ENCODE data around the gene RAD51B. TPM values are rescaled to one million over a fixed set of nuclear protein-coding genes. Genes with fewer than 3 reads are reported as not detected.

RAD51B gene
- total RNA-seq, 1 experiment from 2014 or later: 16.7 TPM

- no peak overlapping the region for H3K27ac Mint-ChIP-seq
- Histone ChIP-seq H2AFZ (ENCODE audit: low read length) (no peak overlapping the region), H2BK120ac (ENCODE audit: low read depth, low read length, poor library complexity, severe bottlenecking) (no peak overlapping the region)
Measured at GRCh38 chr14:68752271-68753006, 932.9 kb downstream of the RAD51B start.

More at GRCh38 chr14:68752271-68753006, 932.9 kb downstream of the RAD51B start:
- Histone ChIP-seq H3K4ac (ENCODE audit: low read depth, low read length) (no peak overlapping the region), H3K9me3 (ENCODE audit: control insufficient read depth, low read depth, low read length) (no peaks in the 10 kb centered on the region), H3K23me2 (ENCODE audit: insufficient read length, low read depth, low read length, poor library complexity, severe bottlenecking) (no peaks in the 10 kb centered on the region), H3K27ac (ENCODE audit: insufficient read length, low read depth, low read length) (no peak overlapping the region), H2BK12ac (ENCODE audit: insufficient read length, low read depth, low read length) (no peak overlapping the region), H3K79me2 (ENCODE audit: insufficient read depth, low read length) (no peaks in the 10 kb centered on the region), H2AK5ac (ENCODE audit: insufficient read length, low read length) (no peak overlapping the region), H3K14ac (ENCODE audit: insufficient read depth, low read length) (no peak overlapping the region), H4K20me1 (ENCODE audit: control insufficient read depth, insufficient read depth, insufficient read length) (no peaks in the 10 kb centered on the region), H4K5ac (ENCODE audit: insufficient read length, low read depth, low read length) (no peak overlapping the region), H2BK20ac (ENCODE audit: low read depth, low read length, poor library complexity, severe bottlenecking) (no peak overlapping the region), H3K9ac (ENCODE audit: extremely low read depth, insufficient read length, low read length) (no peak overlapping the region), H3K27me3 (ENCODE audit: insufficient read depth, low read length) (no peaks in the 10 kb centered on the region), H3K56ac (ENCODE audit: insufficient read length, low read depth, low read length) (no peak overlapping the region), H3K4me1 (ENCODE audit: insufficient read depth, low read length) (no peaks in the 10 kb centered on the region), H3K79me1 (ENCODE audit: insufficient read depth, low read depth, low read length, poor library complexity, severe bottlenecking) (no peaks in the 10 kb centered on the region), H3K4me2 (ENCODE audit: insufficient read depth, insufficient read length, low read length) (no peak overlapping the region), H2BK5ac (ENCODE audit: insufficient read length, low read length) (no peak overlapping the region), H3T11ph (ENCODE audit: low read length) (no peak overlapping the region), H3K23ac (ENCODE audit: insufficient read length, low read depth, low read length) (no peak overlapping the region), H4K8ac (replicated peaks; ENCODE audit: insufficient read length, low read depth, low read length) (no peak overlapping the region), H2BK15ac (ENCODE audit: low read depth, low read length) (no peak overlapping the region), H4K91ac (ENCODE audit: insufficient read length, low read depth, low read length) (no peak overlapping the region), H3K18ac (ENCODE audit: insufficient read length, low read depth, low read length) (no peak overlapping the region)
- Mint-ChIP-seq H3K4me3 (no peak overlapping the region), H3K4me1 (no peaks in the 10 kb centered on the region; a peak in 1 of 4 replicates), H3K27me3 (ENCODE audit: low read depth) (no peaks in the 10 kb centered on the region), H3K9me3 (no peaks in the 10 kb centered on the region; a peak in 1 of 5 replicates), H3K36me3 (ENCODE audit: insufficient read depth in 1 of 3, low read depth in 3 of 3) (no peaks in the 10 kb centered on the region; a peak in 1 of 7 replicates)
- TF ChIP-seq CTCF (conservative IDR thresholded peaks at IDR 0.05): no peak
- no peak for DNase-seq
- WGBS (ENCODE audit: extremely low coverage, insufficient read length, low lambda C conversion rate): no CpG with 5 or more reads among the region's 6 CpGs
